AG08395 (cell line): Measurements from ENCODE around the gene OR2V1.
A peak's percentile ranks its signal among the peaks of the same experiment; 100 is the strongest.
"Not testable (repeated sequence)": the region's sequence is repeated elsewhere in the genome, so short reads cannot be mapped to it uniquely, and the experiment has no call there.

ENCODE experiments used
- DNase-seq: peaks from one replicate; pipeline ENCODE4 v3.0.0; 2012; ENCODE audit warnings: mixed read lengths, low spot score

Gene OR2V1

DNA sequence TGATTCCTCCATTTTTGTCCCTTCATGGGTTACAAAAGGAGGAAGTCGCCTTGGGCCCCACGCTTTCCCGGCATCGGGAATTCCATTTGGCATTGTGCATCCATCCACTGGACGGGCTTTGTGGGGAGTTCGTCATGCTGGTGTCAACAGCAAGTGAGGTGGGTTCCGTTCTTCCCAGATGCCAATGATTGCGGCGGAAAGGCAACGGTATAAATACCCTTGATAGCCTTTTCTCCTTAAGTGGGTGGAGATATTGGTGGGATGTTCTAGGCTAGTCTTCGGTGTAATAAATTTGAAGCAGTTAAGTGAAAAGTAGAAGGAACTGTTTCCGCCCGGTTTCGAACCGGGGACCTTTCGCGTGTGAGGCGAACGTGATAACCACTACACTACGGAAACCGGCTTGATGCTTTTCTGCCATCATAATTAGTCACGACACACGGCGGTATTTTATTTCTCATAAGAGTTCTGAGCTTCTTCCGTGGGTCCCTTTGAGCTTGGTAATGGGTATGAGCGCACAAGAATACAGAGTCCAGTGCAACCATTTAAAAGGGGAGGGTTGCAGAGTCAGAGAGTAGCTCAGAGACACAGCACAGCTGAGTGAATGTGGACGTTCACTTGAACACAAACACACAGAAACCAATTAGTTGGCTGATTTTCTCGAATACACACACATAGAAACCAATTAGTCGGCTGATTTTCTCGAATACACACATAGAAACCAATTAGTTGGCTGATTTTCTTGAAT is 28.9 kb downstream of the OR2V1 start:
- not testable (repeated sequence) for DNase-seq

DNA sequence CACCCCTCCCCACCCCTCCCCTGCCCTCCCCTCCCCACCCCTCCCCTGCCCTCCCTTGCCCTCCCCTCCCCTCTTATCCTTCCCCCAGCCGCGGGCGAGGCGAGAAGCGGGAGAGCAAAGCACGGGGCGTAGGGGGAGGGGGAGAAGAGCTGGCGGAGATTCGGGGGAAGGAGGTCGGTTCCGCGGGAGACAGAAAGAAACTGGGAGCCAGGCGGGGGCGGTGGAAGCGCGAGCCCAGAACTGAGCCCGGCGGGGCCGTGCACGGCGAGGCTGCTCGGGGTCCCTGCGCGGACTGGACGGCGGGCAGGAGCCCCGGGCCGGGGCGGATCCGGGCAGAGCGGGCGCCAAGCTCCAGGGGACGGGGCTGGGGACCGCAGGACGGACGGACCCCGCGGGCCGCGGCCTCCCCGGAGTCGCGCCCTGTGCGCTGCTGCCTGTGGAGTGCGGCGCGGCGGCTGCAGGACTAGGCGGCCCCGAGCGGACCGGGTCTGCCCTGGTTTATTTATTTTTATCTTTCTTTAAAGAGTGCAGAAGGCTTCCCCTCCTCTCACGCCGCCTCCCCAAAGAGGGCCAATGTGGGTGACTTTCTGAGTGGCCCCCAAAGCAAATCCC is 29.8 kb downstream of the OR2V1 start:
- not testable (repeated sequence) for DNase-seq

DNA sequence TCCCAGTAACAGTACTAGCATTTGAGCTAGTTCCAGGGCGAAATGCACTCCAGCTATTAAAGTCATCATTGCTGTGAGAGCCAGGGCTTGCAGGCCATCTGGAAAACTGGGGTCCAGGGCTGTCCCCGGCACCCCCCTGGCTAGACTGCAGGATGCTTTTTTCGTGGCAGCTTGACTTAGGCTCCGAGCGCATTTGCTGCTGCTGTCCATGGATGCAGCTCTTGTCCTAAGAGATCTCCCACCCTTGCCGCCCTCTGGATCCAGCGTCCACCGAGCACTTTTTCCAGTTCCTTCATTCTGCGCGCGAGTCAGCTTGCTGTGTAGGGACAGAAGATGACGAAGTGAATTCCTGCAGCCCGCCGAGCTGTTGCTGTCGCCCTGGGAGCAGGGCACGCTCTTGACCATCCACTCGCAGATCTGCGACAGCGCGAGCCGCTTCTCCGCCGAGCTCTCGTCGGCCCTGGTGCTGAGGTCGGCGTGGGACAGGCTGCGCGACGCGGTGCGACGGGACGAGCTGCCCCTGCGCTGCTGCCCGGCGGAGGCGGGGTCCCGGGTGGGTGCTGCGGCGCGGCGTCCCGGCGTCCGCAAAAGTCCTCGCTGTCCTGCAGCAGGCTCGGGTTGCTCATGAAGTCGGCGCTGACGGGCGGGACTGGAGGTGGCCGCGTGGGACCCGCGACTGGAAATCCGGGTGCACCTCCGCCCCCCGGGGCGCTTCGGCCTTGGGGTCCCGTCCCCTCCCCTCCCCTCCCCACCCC is 30.7 kb downstream of the OR2V1 start:
- peak; percentile 28 for DNase-seq

DNA sequence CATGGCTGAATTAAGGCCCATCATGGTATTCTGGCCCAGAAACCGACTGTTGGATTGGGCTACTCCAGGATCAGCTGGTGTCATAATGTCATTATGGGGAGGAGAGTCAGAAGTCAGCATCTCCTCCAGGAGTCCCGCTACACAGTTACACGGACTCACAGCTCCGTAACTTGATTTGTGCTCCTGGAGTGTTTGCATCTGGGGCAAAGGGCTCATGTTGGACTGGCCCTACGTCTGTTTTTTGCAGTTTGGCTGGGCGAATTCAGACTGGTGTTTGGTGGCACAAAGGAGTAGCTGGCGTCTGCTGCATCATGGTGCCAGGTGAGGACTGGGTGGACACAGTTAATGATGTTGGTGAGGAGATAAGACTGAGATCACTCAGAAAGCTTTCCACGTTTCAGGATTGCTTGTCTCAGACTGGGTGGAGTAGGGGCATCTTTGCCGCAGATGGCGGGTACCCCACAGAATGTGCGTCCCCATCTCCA is 31.3 kb downstream of the OR2V1 start:
- DNase-seq = no peak

DNA sequence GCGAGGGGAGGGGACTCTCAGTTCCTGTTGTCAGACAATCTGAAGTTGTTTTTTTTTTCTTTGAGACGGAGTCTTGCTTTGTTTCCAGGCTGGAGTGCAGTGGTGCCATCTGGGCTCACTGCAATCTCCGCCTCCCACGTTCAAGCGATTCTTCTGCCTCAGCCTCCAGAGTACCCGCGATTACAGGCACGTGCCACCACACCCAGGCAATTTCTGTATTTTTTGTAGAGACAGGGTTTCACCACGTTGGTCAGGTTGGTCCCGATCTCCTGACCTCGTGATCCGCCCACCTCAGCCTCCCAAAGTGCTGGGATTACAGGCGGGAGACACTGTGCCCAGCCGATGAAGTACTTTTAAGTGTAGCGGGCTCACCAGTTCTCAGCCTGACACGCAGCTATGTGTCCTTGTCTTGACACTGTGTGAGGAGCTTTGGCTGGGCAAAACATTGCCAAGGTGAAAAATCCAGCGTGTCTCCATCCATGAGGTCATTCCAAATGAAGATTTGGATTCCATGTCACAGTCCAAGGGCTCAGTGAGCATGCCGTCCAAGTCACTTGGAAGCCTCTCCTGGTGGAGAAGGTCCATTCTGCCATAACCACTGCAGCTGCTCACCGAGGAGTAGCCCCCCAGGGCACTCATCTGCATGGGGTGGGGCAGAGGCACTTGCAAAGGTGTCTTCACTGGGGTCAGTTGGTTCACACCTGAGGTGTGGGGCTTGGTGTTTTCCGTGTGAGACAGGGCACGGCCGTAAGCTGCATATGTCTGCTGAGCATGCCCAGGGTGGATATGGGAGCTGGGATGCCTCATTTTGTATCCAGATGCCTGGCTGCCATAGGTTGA is 32.0 kb downstream of the OR2V1 start:
- DNase-seq = no peak

DNA sequence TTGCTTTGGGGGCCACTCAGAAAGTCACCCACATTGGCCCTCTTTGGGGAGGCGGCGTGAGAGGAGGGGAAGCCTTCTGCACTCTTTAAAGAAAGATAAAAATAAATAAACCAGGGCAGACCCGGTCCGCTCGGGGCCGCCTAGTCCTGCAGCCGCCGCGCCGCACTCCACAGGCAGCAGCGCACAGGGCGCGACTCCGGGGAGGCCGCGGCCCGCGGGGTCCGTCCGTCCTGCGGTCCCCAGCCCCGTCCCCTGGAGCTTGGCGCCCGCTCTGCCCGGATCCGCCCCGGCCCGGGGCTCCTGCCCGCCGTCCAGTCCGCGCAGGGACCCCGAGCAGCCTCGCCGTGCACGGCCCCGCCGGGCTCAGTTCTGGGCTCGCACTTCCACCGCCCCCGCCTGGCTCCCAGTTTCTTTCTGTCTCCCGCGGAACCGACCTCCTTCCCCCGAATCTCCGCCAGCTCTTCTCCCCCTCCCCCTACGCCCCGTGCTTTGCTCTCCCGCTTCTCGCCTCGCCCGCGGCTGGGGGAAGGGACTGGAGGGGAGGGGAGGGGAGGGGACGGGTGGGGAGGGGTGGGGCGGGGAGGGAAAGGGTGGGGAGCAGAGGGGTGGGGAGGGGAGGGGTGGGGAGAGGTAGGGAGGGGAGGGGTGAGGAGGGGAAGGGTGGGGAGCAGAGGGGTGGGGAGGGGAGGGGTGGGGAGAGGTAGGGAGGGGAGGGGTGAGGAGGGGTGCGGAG is 33.0 kb downstream of the OR2V1 start:
- not testable (repeated sequence) for DNase-seq

DNA sequence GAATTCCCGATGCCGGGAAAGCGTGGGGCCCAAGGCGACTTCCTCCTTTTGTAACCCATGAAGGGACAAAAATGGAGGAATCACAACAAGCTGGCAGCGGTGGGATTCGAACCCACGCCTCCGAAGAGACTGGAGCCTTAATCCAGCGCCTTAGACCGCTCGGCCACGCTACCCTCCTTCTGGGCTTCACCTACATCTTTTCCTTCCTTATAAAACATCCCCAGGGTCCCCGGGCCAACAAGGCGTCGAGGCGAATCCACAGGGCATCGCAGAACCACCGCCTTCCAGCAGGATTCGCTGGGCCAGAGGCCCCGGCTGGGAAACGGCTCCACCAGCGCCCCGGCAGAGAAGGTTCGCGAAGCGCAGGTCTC is 33.6 kb downstream of the OR2V1 start:
- not testable (repeated sequence) for DNase-seq

DNA sequence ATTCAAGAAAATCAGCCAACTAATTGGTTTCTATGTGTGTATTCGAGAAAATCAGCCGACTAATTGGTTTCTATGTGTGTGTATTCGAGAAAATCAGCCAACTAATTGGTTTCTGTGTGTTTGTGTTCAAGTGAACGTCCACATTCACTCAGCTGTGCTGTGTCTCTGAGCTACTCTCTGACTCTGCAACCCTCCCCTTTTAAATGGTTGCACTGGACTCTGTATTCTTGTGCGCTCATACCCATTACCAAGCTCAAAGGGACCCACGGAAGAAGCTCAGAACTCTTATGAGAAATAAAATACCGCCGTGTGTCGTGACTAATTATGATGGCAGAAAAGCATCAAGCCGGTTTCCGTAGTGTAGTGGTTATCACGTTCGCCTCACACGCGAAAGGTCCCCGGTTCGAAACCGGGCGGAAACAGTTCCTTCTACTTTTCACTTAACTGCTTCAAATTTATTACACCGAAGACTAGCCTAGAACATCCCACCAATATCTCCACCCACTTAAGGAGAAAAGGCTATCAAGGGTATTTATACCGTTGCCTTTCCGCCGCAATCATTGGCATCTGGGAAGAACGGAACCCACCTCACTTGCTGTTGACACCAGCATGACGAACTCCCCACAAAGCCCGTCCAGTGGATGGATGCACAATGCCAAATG is 34.1 kb downstream of the OR2V1 start:
- not testable (repeated sequence) for DNase-seq

DNA sequence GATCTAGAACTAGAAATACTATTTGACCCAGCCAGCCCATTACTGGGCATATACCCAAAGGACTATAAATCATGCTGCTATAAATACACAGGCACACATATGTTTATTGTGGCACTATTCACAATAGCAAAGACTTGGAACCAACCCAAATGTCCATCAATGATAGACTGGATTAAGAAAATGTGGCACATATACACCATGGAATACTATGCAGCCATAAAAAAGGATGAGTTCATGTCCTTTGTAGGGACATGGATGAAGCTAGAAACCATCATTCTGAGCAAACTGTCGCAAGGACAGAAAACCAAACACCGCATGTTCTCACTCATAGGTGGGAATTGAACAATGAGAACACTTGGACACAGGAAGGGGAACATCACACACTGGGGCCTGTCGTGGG is 35.8 kb downstream of the OR2V1 start:
- DNase-seq = not testable (repeated sequence)

DNA sequence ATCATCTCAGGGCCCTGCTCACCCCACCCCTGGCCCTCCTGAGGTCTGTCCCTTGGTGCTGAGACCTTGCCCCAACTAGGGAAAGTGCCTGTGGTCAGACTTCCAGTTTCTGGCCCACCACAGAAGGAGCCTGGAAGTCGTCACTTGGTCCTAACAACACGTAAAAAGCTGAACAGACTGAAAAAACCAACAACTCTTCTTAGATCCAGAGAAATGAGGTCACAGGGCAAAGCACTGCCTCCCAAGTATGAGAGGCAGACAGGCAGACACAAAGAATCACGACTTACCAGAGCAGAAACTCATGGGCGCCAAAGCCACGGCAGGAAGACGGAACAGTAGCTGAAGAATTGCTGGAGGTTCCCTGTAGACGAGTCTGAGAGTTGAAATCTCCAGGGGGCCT is 38.5 kb downstream of the OR2V1 start:
- no peak for DNase-seq

DNA sequence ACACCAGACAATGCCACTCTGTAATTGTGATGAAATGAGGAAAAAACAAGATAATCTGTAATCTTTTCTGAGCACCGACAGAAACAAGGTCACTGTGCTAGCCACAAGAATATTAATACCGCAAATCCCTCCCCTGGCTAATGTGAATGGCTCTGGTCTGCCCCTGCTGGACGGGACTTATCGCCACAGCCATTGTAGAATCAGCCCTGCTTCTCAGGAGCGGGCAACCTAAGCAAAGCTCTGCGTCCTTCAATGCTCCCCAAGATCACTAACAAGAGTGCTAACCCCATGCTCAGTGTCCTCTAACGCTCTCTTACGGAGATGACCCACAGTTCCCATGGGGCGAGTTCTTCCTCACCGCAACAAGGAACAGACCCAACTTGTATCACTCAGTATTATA is 42.7 kb downstream of the OR2V1 start:
- peak; percentile 35 for DNase-seq

DNA sequence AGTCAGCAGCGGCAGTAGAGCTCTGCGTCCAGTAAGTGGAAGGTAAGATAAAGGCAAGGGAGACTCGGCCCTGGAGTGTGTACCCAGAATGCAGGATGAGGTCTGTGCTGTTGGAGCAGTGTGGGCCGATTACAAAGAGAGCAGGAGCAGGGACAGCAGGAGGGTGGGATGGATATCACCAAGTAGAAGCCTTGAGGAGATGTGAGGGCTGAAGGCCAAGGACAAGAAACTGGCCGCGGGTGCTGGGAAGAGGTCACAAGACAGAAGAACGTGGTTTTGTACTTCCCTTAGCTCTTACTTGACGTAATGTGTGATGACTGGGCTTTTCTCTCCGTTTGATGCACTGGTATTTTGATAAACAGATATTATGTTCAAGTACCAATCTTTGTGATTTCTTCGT is 43.7 kb downstream of the OR2V1 start:
- DNase-seq = no peak

DNA sequence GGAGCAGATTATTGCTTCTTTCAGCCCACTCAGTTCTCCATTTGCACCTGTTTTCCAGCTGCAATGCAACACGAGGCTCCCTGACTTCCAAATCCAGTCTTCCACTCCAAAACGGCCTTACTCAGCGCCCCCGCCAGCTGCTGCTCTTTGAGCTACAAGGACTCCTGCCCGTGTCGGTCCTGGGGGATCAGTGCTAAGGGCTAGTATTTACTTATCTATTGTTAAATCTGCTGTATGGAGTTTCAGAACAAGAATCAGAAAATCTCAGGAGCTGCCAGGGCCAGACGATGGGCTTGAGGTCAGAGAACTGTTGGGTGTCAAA is 44.1 kb downstream of the OR2V1 start:
- DNase-seq = no peak

DNA sequence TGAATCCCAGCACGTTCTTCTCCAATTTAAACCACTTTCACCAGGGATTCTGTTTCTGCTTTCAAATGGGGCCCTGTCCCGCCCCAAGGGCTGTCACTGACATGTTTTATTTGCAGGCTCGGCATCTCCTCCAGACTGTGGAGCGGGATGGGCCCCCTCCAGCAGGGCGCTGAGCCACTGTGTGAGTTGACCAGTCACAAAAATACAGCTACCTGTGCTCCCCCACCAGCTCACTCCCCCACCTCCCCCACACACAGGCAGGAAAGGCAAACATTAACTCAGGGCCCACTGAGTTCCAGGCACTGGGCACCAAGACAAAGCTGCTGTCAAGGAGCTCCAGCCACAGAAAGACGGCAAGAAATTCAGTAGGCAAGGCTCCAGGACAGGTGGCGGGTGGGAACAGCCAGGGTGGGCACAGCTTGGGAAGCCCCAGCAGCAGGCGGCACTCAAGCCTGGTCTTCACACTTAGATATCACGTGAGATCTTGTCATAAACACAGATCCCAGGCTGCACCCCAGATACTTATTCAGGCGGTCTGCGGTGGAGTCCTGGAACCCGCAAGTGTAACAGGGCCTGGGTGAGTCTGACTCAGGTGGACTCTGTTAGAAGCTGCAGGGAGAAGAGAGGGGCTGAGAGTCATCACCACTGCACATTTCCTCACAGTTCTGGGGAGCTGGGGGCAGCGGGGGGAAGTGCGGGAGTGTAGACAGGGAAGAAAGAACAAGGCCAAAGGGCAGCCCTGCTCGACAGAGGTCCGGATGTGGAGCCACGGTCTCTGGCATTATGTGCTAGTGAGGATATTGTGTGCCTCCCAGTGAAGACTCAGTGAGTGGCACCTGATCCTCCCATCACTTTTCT is 44.7 kb downstream of the OR2V1 start:
- no peak for DNase-seq

DNA sequence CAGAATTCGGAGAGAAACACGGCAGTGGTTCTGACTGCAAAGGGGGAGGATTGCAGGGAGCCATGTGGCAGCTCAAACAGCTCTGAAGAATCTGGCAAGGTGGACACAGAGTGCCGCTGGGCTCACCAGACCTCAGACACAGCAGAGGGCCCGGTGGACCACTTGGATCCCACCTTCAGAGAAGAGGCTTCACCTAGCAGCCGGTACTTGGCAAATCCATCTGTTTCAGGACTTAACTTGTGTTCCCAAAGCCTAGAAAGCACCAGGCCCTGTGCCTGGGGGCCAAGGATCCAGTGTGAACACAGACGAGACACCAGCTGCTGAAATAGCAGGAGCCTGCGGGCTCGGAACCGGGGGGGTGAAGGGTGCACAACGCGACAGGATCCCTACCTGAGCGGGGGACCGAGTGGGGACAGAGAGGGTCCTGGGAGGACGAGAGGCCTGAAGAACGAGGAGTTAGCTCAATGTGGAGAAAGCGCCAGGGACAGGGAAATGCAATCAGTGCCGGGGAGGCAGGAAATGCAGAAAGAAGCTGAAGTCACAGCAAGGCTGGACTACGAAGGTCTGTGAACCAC is 46.3 kb downstream of the OR2V1 start:
- no peak for DNase-seq

DNA sequence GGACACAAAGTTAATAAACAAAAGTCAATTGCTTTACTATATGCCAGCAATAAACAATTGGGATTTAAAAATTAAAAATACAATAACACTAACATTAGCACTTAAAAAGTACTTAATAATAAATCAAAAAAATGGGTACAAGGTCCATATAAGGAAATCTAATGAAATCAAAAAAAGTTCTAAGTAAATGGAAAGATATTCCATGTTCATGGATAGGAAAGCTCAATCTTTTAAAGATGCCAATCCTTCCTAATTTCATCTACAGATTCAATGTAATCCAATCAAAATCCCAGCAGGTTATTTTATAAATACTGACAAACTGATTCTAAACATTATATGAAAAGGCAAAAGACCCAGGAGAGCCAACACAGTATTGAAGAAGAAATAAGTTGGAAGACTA is 49.0 kb downstream of the OR2V1 start:
- no peak for DNase-seq

DNA sequence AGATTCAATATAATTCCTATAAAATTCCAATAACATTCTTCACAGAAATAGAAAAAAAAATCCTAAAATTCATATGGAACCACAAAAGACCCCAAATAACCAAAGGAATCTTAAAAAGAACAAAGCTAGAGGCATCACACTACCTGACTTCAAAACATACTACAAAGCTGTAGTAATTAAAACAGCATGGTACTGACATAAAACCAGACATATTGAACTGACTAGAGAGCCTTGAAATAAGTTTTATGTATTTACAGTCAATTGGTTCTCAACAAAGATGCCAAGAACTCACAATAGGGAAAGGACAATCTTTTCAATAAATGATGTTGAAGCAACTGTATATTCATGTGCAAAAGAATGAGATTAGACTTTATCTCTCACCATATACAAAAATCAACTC is 54.0 kb downstream of the OR2V1 start:
- DNase-seq = no peak
